NCI-H526 treated with DMSO at 0.1 percent for 48 hours (cell line): ENCODE data around the gene GPR137C.
"Not testable (repeated sequence)": the region's sequence is repeated elsewhere in the genome, so short reads cannot be mapped to it uniquely, and the experiment has no call there.

Experiments used
- DNase-seq: peaks from one replicate; lab custom pipeline; 2025; lab: John Stamatoyannopoulos, UW

Gene GPR137C

GRCh38 chr14:52563120-52563519 is 10.5 kb downstream of the GPR137C start:
- no peak for DNase-seq

- DNase-seq, result not testable (repeated sequence)
Observed at GRCh38 chr14:52568454-52568853, 15.8 kb downstream of the GPR137C start.

GRCh38 chr14:52575858-52576257 is 23.2 kb downstream of the GPR137C start:
- no peak for DNase-seq

GRCh38 chr14:52583544-52583943 is 30.9 kb downstream of the GPR137C start:
- DNase-seq, result no peak

GRCh38 chr14:52589646-52590045 is 37.0 kb downstream of the GPR137C start:
- no peak for DNase-seq

- no peak for DNase-seq
Observed at GRCh38 chr14:52590318-52590717, 37.7 kb downstream of the GPR137C start.

GRCh38 chr14:52596320-52596719 is 43.7 kb downstream of the GPR137C start:
- no peak for DNase-seq

GRCh38 chr14:52596861-52597260 is 44.2 kb downstream of the GPR137C start:
- DNase-seq, result no peak

- no peak for DNase-seq
Observed at GRCh38 chr14:52598568-52598967, 45.9 kb downstream of the GPR137C start.

- DNase-seq, result no peak
Observed at GRCh38 chr14:52599974-52600373, 47.3 kb downstream of the GPR137C start.

- DNase-seq, result no peak
Observed at GRCh38 chr14:52602131-52602530, 49.5 kb downstream of the GPR137C start.

- DNase-seq, result no peak
Observed at GRCh38 chr14:52607061-52607460, 54.4 kb downstream of the GPR137C start.

- DNase-seq, result no peak
Observed at GRCh38 chr14:52609445-52610044, 56.9 kb downstream of the GPR137C start.

- no peak for DNase-seq
Observed at GRCh38 chr14:52610187-52610586, 57.6 kb downstream of the GPR137C start.

- no peak for DNase-seq
Observed at GRCh38 chr14:52618602-52619001, 66.0 kb downstream of the GPR137C start.

GRCh38 chr14:52619687-52620086 is 67.1 kb downstream of the GPR137C start:
- DNase-seq, result no peak

GRCh38 chr14:52640137-52640536 is 87.5 kb downstream of the GPR137C start:
- DNase-seq, result no peak

- DNase-seq, result no peak
Observed at GRCh38 chr14:52641745-52642144, 89.1 kb downstream of the GPR137C start.

- DNase-seq, result no peak
Observed at GRCh38 chr14:52649511-52649910, 96.9 kb downstream of the GPR137C start.

GRCh38 chr14:52650774-52651173 is 98.1 kb downstream of the GPR137C start:
- no peak for DNase-seq

GRCh38 chr14:52656905-52657304 is 104.3 kb downstream of the GPR137C start:
- DNase-seq, result no peak

- DNase-seq, result no peak
Observed at GRCh38 chr14:52660325-52660724, 107.7 kb downstream of the GPR137C start.

- no peak for DNase-seq
Observed at GRCh38 chr14:52660832-52661231, 108.2 kb downstream of the GPR137C start.

- DNase-seq, result peak; percentile 46
Observed at GRCh38 chr14:52661314-52661713, 108.7 kb downstream of the GPR137C start.

- DNase-seq, result no peak
Observed at GRCh38 chr14:52663850-52664249, 111.2 kb downstream of the GPR137C start.
